Measurements from ENCODE around the gene GRAP2.

GRCh38 chr22:40014667-40015248, 113.9 kb downstream of the GRAP2 start:
- TF ChIP-seq CTCF (IDR thresholded peaks at IDR 0.05) (no peak), RFX5 (IDR thresholded peaks at IDR 0.05; ENCODE audit: low read length) (no peak), JUND (IDR thresholded peaks at IDR 0.05) (no peak), TCF12 (IDR thresholded peaks at IDR 0.05) (no peak), SIN3A (IDR thresholded peaks at IDR 0.05; ENCODE audit: borderline replicate concordance, low read depth, low read length) (no peak), CHD2 (IDR thresholded peaks at IDR 0.05; ENCODE audit: low read length, partially characterized antibody) (no peak), POLR2AphosphoS5 (IDR thresholded peaks at IDR 0.05; ENCODE audit: low read depth, low read length) (no peak), MXI1 (IDR thresholded peaks at IDR 0.05; ENCODE audit: low read depth, low read length) (no peak), REST (IDR thresholded peaks at IDR 0.05; ENCODE audit: low read depth, low read length) (no peak), GABPA (IDR thresholded peaks at IDR 0.05; ENCODE audit: low read depth) (no peak), SMC3 (IDR thresholded peaks at IDR 0.05; ENCODE audit: low read depth, low read length) (no peak), YY1 (IDR thresholded peaks at IDR 0.05; ENCODE audit: low read depth) (no peak)
- TF ChIP-seq, protein P1, sequence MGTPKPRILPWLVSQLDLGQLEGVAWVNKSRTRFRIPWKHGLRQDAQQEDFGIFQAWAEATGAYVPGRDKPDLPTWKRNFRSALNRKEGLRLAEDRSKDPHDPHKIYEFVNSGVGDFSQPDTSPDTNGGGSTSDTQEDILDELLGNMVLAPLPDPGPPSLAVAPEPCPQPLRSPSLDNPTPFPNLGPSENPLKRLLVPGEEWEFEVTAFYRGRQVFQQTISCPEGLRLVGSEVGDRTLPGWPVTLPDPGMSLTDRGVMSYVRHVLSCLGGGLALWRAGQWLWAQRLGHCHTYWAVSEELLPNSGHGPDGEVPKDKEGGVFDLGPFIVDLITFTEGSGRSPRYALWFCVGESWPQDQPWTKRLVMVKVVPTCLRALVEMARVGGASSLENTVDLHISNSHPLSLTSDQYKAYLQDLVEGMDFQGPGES (IDR thresholded peaks at IDR 0.05; ENCODE audit: low read depth, low read length): no peak
- TF ChIP-seq, protein P2, sequence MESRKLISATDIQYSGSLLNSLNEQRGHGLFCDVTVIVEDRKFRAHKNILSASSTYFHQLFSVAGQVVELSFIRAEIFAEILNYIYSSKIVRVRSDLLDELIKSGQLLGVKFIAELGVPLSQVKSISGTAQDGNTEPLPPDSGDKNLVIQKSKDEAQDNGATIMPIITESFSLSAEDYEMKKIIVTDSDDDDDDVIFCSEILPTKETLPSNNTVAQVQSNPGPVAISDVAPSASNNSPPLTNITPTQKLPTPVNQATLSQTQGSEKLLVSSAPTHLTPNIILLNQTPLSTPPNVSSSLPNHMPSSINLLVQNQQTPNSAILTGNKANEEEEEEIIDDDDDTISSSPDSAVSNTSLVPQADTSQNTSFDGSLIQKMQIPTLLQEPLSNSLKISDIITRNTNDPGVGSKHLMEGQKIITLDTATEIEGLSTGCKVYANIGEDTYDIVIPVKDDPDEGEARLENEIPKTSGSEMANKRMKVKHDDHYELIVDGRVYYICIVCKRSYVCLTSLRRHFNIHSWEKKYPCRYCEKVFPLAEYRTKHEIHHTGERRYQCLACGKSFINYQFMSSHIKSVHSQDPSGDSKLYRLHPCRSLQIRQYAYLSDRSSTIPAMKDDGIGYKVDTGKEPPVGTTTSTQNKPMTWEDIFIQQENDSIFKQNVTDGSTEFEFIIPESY (IDR thresholded peaks at IDR 0.05; ENCODE audit: borderline replicate concordance, low read depth): no peak
